ENCODE results near the gene TEX22. TPM values are rescaled to one million over a fixed set of nuclear protein-coding genes. Genes with fewer than 3 reads are reported as not detected.

Gene TEX22
- total and polyA plus RNA-seq, 2 donors (not counting 1 experiment from before 2014, with no cell fraction given) = 1.7 to 7.0 TPM

DNA sequence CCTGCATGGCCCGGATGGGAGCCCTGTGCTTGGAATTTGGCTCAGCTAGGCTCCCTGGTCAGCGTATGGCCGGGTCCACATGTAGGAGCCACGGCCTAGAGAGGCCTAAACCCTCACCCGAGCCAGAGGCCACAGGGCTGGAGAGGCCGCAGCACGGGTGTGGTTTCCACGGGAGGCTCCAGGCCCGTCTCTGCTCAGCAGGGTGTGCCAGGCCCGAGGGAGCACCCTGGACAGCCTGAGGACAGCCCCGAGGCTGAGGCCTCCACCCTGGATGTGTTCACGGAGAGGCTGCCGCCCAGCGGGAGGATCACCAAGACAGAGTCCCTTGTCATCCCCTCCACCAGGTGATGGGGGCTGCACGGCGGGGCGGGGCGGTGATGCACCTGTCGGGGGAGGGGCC, 17.6 kb upstream of the TEX22 start:
- Histone ChIP-seq H3K27ac (ENCODE audit: low read length in 2 of 2) (no peak overlapping the region), H2AFZ (ENCODE audit: insufficient read depth, low read depth, low read length, poor library complexity, severe bottlenecking) (no peak overlapping the region), H3K9ac (ENCODE audit: low read length) (no peak overlapping the region), H3K27me3 (replicated peaks in 1 of 4; ENCODE audit: control extremely low read depth in 1 of 4, control insufficient read depth in 3 of 4, insufficient read depth in 4 of 4, low read length in 3 of 4) (no peaks in the 10 kb centered on the region), H3K79me2 (ENCODE audit: control insufficient read depth, insufficient read depth, low read length) (no peaks in the 10 kb centered on the region), H3K4me1 (ENCODE audit: control insufficient read depth in 2 of 2, insufficient read depth in 2 of 2, low read length in 2 of 2) (peaks cover 0 to 3% of the 10 kb centered on the region in 2 donors), H4K20me1 (ENCODE audit: control insufficient read depth, insufficient read depth, low read length, poor library complexity, severe bottlenecking) (no peaks in the 10 kb centered on the region), H3K9me3 (ENCODE audit: control extremely low read depth in 1 of 3, control insufficient read depth in 2 of 3, insufficient read depth in 1 of 3, low read length in 2 of 3) (peaks cover 0 to 10% (median 0%) of the 10 kb centered on the region in 3 donors), H3K4me3 (ENCODE audit: control extremely low read depth in 1 of 5, extremely low read depth in 1 of 5, insufficient read depth in 1 of 5, low read depth in 2 of 5, low read length in 4 of 5) (no peak overlapping the region), H3K4me2 (replicated peaks; ENCODE audit: low read depth, low read length, poor library complexity, severe bottlenecking) (no peak overlapping the region), H3K36me3 (replicated peaks in 1 of 2; ENCODE audit: control extremely low read depth in 1 of 2, control insufficient read depth in 1 of 2, extremely low read depth in 1 of 2, insufficient read depth in 2 of 2, low read length in 1 of 2) (no peaks in the 10 kb centered on the region)
- Mint-ChIP-seq H3K4me3 (no peak overlapping the region), H3K27ac (no peak overlapping the region), H3K9me3 (ENCODE audit: insufficient read depth) (no peaks in the 10 kb centered on the region), H3K27me3 (no peaks in the 10 kb centered on the region), H3K4me1 (peaks cover 4% of the 10 kb centered on the region)
- intact Hi-C loops (cut with micrococcal nuclease) = no loop called here
- ChIA-PET POLR2A (interaction anchor here (0.6 kb wide), 1 partner anchor 306 kb away, joined by 7 read pairs; no protein-coding TSS in a partner anchor), CTCF (interaction anchor here (1.3 to 2.2 kb wide), 2 partner anchors 10 to 110 kb away, joined by 3 to 7 read pairs; no protein-coding TSS in a partner anchor)
- no peak for ATAC-seq (ENCODE audit: low read depth)
- DNase-seq = no peak
- TF ChIP-seq, protein P1, sequence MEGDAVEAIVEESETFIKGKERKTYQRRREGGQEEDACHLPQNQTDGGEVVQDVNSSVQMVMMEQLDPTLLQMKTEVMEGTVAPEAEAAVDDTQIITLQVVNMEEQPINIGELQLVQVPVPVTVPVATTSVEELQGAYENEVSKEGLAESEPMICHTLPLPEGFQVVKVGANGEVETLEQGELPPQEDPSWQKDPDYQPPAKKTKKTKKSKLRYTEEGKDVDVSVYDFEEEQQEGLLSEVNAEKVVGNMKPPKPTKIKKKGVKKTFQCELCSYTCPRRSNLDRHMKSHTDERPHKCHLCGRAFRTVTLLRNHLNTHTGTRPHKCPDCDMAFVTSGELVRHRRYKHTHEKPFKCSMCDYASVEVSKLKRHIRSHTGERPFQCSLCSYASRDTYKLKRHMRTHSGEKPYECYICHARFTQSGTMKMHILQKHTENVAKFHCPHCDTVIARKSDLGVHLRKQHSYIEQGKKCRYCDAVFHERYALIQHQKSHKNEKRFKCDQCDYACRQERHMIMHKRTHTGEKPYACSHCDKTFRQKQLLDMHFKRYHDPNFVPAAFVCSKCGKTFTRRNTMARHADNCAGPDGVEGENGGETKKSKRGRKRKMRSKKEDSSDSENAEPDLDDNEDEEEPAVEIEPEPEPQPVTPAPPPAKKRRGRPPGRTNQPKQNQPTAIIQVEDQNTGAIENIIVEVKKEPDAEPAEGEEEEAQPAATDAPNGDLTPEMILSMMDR (IDR thresholded peaks at IDR 0.05) = no peak
- TF ChIP-seq EZH2 (IDR thresholded peaks at IDR 0.05; ENCODE audit: borderline replicate concordance, insufficient read depth, low read depth, low read length, poor library complexity, severe bottlenecking) = no peak
- 95% methylated on average over 19 of the region's 19 CpGs for WGBS (ENCODE audit: insufficient coverage)

DNA sequence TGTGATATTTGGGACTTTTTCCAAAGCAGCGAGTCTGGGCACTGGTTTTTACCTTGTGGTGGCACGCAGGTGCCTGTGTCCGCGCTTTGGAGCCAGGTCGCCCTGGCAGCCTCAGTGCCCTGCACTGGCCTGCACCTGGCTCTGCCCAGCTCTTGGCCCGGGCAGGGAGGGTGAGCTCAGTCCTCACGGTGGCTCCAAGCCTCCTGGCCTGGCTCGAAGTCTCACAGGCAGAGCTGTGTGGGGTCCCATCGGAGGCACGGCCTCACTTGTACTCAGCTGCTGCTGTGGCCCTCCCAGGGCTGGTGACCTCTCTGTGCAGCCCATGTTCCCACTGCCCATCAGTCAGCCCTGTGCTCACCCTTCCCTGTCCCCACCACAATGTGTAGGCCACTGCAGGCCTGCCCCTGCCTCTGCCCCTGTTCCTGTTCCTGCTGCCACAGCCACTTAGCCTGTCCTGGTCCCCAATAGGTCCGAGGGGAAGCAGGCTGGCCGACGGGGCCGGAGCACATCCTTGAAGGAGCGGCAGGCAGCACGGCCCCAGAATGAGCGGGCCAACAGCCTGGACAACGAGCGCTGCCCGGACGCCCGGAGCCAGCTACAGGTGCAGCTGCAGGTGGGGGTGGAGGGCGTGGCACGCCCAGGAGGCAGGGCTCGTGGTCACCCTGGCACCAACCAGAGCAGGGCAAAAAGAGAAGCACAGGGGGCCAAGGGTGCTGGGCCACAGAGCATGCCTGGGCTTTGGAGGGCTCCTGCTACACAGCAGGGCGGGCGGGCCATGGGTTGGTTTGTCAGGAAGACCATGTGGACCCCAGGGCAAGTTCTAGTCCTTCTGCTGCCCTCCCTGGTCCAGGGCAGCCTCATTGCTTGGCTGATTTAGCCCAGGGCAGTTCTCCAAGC, 16.6 kb upstream of the TEX22 start:
- no peak overlapping the region for H3K4me2 ChIP-seq (replicated peaks; ENCODE audit: low read depth, low read length, poor library complexity, severe bottlenecking)
- no peaks in the 10 kb centered on the region for H3K36me3 ChIP-seq (replicated peaks in 1 of 2; ENCODE audit: control extremely low read depth in 1 of 2, control insufficient read depth in 1 of 2, extremely low read depth in 1 of 2, insufficient read depth in 2 of 2, low read length in 1 of 2)
- DNase-seq (no peak), ATAC-seq (ENCODE audit: low read depth) (no peak)
- Mint-ChIP-seq H3K4me1 (no peaks in the 10 kb centered on the region), H3K4me3 (no peak overlapping the region), H3K27me3 (no peaks in the 10 kb centered on the region), H3K9me3 (ENCODE audit: insufficient read depth) (no peaks in the 10 kb centered on the region), H3K27ac (no peak overlapping the region)
- H4K20me1 ChIP-seq (ENCODE audit: control insufficient read depth, insufficient read depth, low read length, poor library complexity, severe bottlenecking) = no peaks in the 10 kb centered on the region
- TF ChIP-seq, protein P1 (IDR thresholded peaks at IDR 0.05) = no peak
- TF ChIP-seq EZH2 (IDR thresholded peaks at IDR 0.05; ENCODE audit: borderline replicate concordance, insufficient read depth, low read depth, low read length, poor library complexity, severe bottlenecking) = no peak
- H2AFZ ChIP-seq (ENCODE audit: insufficient read depth, low read depth, low read length, poor library complexity, severe bottlenecking) = no peak overlapping the region
- no peak overlapping the region for H3K27ac ChIP-seq (ENCODE audit: low read length in 2 of 2)
- H3K4me3 ChIP-seq (ENCODE audit: control extremely low read depth in 1 of 5, extremely low read depth in 1 of 5, insufficient read depth in 1 of 5, low read depth in 2 of 5, low read length in 4 of 5) = no peak overlapping the region
- ChIA-PET POLR2A (no interaction called here), CTCF (interaction anchor here (1.3 to 2.2 kb wide), 2 partner anchors 11 to 109 kb away, joined by 3 to 7 read pairs; no protein-coding TSS in a partner anchor)
- H3K9me3 ChIP-seq (ENCODE audit: control extremely low read depth in 1 of 3, control insufficient read depth in 2 of 3, insufficient read depth in 1 of 3, low read length in 2 of 3) = peaks cover 0 to 1% (median 0%) of the 10 kb centered on the region in 3 donors
- WGBS (ENCODE audit: insufficient coverage) = 92% methylated on average over 27 of the region's 27 CpGs
- no peak overlapping the region for H3K9ac ChIP-seq (ENCODE audit: low read length)
- no peaks in the 10 kb centered on the region for H3K79me2 ChIP-seq (ENCODE audit: control insufficient read depth, insufficient read depth, low read length)
- no peaks in the 10 kb centered on the region for H3K4me1 ChIP-seq (ENCODE audit: control insufficient read depth in 2 of 2, insufficient read depth in 2 of 2, low read length in 2 of 2)
- no peaks in the 10 kb centered on the region for H3K27me3 ChIP-seq (replicated peaks in 1 of 4; ENCODE audit: control extremely low read depth in 1 of 4, control insufficient read depth in 3 of 4, insufficient read depth in 4 of 4, low read length in 3 of 4)
- intact Hi-C loops (cut with micrococcal nuclease) = no loop called here
